Measurements from ENCODE around the gene SERPINB6.

DNA sequence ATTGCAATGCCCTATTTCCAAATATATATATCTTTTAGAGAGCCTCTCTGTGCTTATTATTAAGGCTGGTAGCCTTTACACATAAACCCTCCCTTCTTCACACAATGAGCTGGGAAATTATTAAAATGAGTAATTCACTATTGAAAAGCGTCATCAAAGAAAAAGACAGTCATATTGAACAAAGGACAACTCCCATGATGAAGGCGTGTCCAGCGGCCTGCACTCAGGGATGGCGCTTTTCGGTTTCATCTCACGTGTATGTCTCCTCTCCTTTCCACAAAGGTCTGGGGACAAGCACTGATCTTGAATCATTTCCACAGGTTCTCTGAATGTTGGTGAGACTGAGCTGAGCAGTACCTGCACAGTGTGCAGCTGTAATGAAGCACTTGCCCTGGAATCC is 71.8 kb downstream of the SERPINB6 start:
- TF ChIP-seq, protein P1, sequence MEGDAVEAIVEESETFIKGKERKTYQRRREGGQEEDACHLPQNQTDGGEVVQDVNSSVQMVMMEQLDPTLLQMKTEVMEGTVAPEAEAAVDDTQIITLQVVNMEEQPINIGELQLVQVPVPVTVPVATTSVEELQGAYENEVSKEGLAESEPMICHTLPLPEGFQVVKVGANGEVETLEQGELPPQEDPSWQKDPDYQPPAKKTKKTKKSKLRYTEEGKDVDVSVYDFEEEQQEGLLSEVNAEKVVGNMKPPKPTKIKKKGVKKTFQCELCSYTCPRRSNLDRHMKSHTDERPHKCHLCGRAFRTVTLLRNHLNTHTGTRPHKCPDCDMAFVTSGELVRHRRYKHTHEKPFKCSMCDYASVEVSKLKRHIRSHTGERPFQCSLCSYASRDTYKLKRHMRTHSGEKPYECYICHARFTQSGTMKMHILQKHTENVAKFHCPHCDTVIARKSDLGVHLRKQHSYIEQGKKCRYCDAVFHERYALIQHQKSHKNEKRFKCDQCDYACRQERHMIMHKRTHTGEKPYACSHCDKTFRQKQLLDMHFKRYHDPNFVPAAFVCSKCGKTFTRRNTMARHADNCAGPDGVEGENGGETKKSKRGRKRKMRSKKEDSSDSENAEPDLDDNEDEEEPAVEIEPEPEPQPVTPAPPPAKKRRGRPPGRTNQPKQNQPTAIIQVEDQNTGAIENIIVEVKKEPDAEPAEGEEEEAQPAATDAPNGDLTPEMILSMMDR (IDR thresholded peaks at IDR 0.05; ENCODE audit: insufficient read depth, low read length) = no peak
- no peak for TF ChIP-seq POLR2AphosphoS5 (IDR thresholded peaks at IDR 0.05; ENCODE audit: low read depth)
- TF ChIP-seq REST (IDR thresholded peaks at IDR 0.05; ENCODE audit: insufficient replicate concordance, low read depth) = no peak

All from HL-60 (cell line).